Fibroblast of lung (primary cell): ENCODE measurements around the gene STXBP5L. TPM values are rescaled to one million over a fixed set of nuclear protein-coding genes. Genes with fewer than 3 reads are reported as not detected.
"Not testable (repeated sequence)": the region's sequence is repeated elsewhere in the genome, so short reads cannot be mapped to it uniquely, and the experiment has no call there.

Experiments
- DNase-seq, 2 donors: peaks; one replicate each; pipeline versions ENCODE4 v3.0.0 to v3.0.0-alpha.2; 2010; ENCODE audit warnings: low read depth in 2 of 2
- H2AFZ ChIP-seq: 2 replicates; pipeline ENCODE4 v1.5.1; 2012; ENCODE audit warnings: low read length, control low read depth, inconsistent platforms
- H3K27ac ChIP-seq: 2 replicates; pipeline ENCODE4 v1.5.1; 2011; ENCODE audit warnings: low read length, control low read depth; ENCODE audit not compliant: insufficient read depth
- H3K27me3 ChIP-seq: 2 replicates; pipeline ENCODE4 v1.5.1; 2011; ENCODE audit warnings: mild to moderate bottlenecking, low read length; ENCODE audit not compliant: control insufficient read depth, insufficient read depth
- H3K36me3 ChIP-seq: 2 replicates; pipeline ENCODE4 v1.5.1; 2011; ENCODE audit warnings: low read length; ENCODE audit not compliant: control insufficient read depth, insufficient read depth
- H3K4me1 ChIP-seq: 2 replicates; pipeline ENCODE4 v1.5.1; 2011; ENCODE audit warnings: low read length; ENCODE audit not compliant: control insufficient read depth, insufficient read depth; ENCODE audit errors: extremely low read depth
- H3K4me2 ChIP-seq: 2 replicates; pipeline ENCODE4 v1.5.1; 2011; ENCODE audit warnings: low read length, control low read depth; ENCODE audit not compliant: insufficient read depth; ENCODE audit errors: extremely low read depth
- H3K4me3 ChIP-seq, 4 experiments: fragments of 200-600 bp in 1 of 4; sonication (generic) in 1 of 4; replicated peaks in 1 of 4; 2 replicates each; pipeline ENCODE4 v1.5.1; 2011 to 2016; ENCODE audit warnings: low read length in 4 of 4, low read depth in 3 of 4, mild to moderate bottlenecking in 3 of 4, control low read depth in 2 of 4, inconsistent platforms in 1 of 4, mixed read lengths in 1 of 4; ENCODE audit not compliant: insufficient read depth in 1 of 4; ENCODE audit errors: control extremely low read depth in 1 of 4
- H3K79me2 ChIP-seq: 2 replicates; pipeline ENCODE4 v1.5.1; 2012; ENCODE audit warnings: mild to moderate bottlenecking, low read length, inconsistent platforms; ENCODE audit not compliant: control insufficient read depth, insufficient read depth
- H3K9ac ChIP-seq: 2 replicates; pipeline ENCODE4 v1.5.1; 2011; ENCODE audit warnings: mild to moderate bottlenecking, low read length, control low read depth; ENCODE audit not compliant: insufficient read depth
- H3K9me3 ChIP-seq: 2 replicates; pipeline ENCODE4 v1.5.1; 2012; ENCODE audit warnings: low read depth, low read length; ENCODE audit not compliant: control insufficient read depth, insufficient read depth
- H4K20me1 ChIP-seq: 2 replicates; pipeline ENCODE4 v1.5.1; 2011; ENCODE audit warnings: low read length; ENCODE audit not compliant: control insufficient read depth, insufficient read depth; ENCODE audit errors: extremely low read depth
- CTCF ChIP-seq, 2 donors: IDR thresholded peaks in 1 of 2; conservative IDR thresholded peaks in 1 of 2; 1 replicate in 1 of 2; 2 replicates in 1 of 2; pipeline ENCODE4 v1.5.1; 2011 to 2012; ENCODE audit warnings: low read length in 2 of 2, control low read depth in 1 of 2, inconsistent platforms in 1 of 2, low read depth in 1 of 2, mild to moderate bottlenecking in 1 of 2
- EZH2 ChIP-seq: IDR thresholded peaks from 2 replicates; pipeline ENCODE4 v1.5.1; 2012; ENCODE audit warnings: low read length, control low read depth, mild to moderate bottlenecking; ENCODE audit errors: missing control alignments
- polyA plus RNA-seq, 2 donors: library from polyadenylated mRNA; depleted of rRNA in 1 of 2; stranded (reverse) in 1 of 2; unstranded in 1 of 2; fragments of >200 nt; gene quantifications; 2 replicates each; pipeline ENCODE4 v1.2.1, GENCODE V29; 2011 to 2012; ENCODE audit warnings: missing spikeins in 1 of 2
- total RNA-seq: library from RNA; depleted of rRNA; stranded (reverse); fragments of >200 nt; gene quantifications from 2 replicates; pipeline ENCODE4 v1.2.1, GENCODE V29; 2014

The STXBP5L gene
- total and polyA plus RNA-seq, 2 donors (not counting 1 experiment from before 2014, with no cell fraction given) = not detected

- Histone ChIP-seq H3K9ac (no peak overlapping the region), H3K36me3 (no peaks in the 10 kb centered on the region), H4K20me1 (no peaks in the 10 kb centered on the region), H3K27me3 (no peaks in the 10 kb centered on the region), H3K27ac (no peak overlapping the region), H3K79me2 (no peaks in the 10 kb centered on the region), H3K4me2 (no peak overlapping the region), H3K4me3 (no peak overlapping the region), H2AFZ (no peak overlapping the region), H3K4me1 (no peaks in the 10 kb centered on the region), H3K9me3 (no peaks in the 10 kb centered on the region)
- TF ChIP-seq EZH2 (no peak), CTCF (conservative IDR thresholded peaks at IDR 0.05 in 1 of 2, IDR thresholded peaks at IDR 0.05 in 1 of 2; ENCODE audit: low read depth in 1 of 2, low read length in 2 of 2) (no peak)
- no peak for DNase-seq
These were observed 167.2 kb downstream of the STXBP5L start for GRCh38 chr3:121075191-121075590.

- not testable (repeated sequence) for H3K27me3 ChIP-seq, H3K4me3 ChIP-seq, DNase-seq, H3K27ac ChIP-seq, H3K9ac ChIP-seq, H3K79me2 ChIP-seq, H3K9me3 ChIP-seq, H3K4me2 ChIP-seq, H4K20me1 ChIP-seq, H2AFZ ChIP-seq, H3K4me1 ChIP-seq, H3K36me3 ChIP-seq
These were observed 170.5 kb downstream of the STXBP5L start for GRCh38 chr3:121078378-121079101.

GRCh38 chr3:121096953-121097352 lies 188.9 kb downstream of the STXBP5L start:
- no peaks in the 10 kb centered on the region for H3K79me2 ChIP-seq
- no peak for TF ChIP-seq CTCF (conservative IDR thresholded peaks at IDR 0.05 in 1 of 2, IDR thresholded peaks at IDR 0.05 in 1 of 2; ENCODE audit: low read depth in 1 of 2, low read length in 2 of 2)
- no peak overlapping the region for H3K4me2 ChIP-seq
- H2AFZ ChIP-seq = no peak overlapping the region
- no peaks in the 10 kb centered on the region for H4K20me1 ChIP-seq
- no peak overlapping the region for H3K4me3 ChIP-seq
- no peak for DNase-seq
- no peaks in the 10 kb centered on the region for H3K9me3 ChIP-seq
- no peaks in the 10 kb centered on the region for H3K4me1 ChIP-seq
- no peak overlapping the region for H3K9ac ChIP-seq
- H3K36me3 ChIP-seq = no peaks in the 10 kb centered on the region
- no peak overlapping the region for H3K27ac ChIP-seq
- no peaks in the 10 kb centered on the region for H3K27me3 ChIP-seq

- not testable (repeated sequence) for H2AFZ ChIP-seq, DNase-seq, H3K9ac ChIP-seq, H3K27me3 ChIP-seq, H3K4me3 ChIP-seq, H3K9me3 ChIP-seq, H4K20me1 ChIP-seq, H3K27ac ChIP-seq, H3K36me3 ChIP-seq, H3K4me2 ChIP-seq, H3K79me2 ChIP-seq, H3K4me1 ChIP-seq
These were observed 203.1 kb downstream of the STXBP5L start for GRCh38 chr3:121111086-121111485.
